ENCODE data around the gene ATP2B1. TPM values are rescaled to one million over a fixed set of nuclear protein-coding genes. Genes with fewer than 3 reads are reported as not detected.

Gene ATP2B1
- total and polyA plus RNA-seq, 3 donors from 2014 or later: 32.1 to 142 (median 98.7) TPM

- no peak for DNase-seq
- 58 to 76% methylated on average over 2 of the region's 2 CpGs for WGBS, 2 donors
- Histone ChIP-seq H3K27ac (no peak overlapping the region), H3K4me3 (no peak overlapping the region), H3K9me3 (no peaks in the 10 kb centered on the region), H3K27me3 (no peaks in the 10 kb centered on the region), H3K36me3 (ENCODE audit: low read depth, missing control alignments) (no peaks in the 10 kb centered on the region), H3K4me1 (peaks cover 15% of the 10 kb centered on the region)
- TF ChIP-seq CTCF (IDR thresholded peaks at IDR 0.05) (no peak), POLR2A (IDR thresholded peaks at IDR 0.05) (no peak)
- intact Hi-C loops (cut with DNase I; ENCODE audit: low total_unique reads): no loop called here
Measured at GRCh38 chr12:89695100-89695499, 13.5 kb downstream of the ATP2B1 start.

GRCh38 chr12:89694542-89694941 is 14.1 kb downstream of the ATP2B1 start:
- peaks cover 15% of the 10 kb centered on the region for H3K4me1 ChIP-seq

GRCh38 chr12:89693639-89694202 is 14.9 kb downstream of the ATP2B1 start:
- no peak overlapping the region for H3K4me3 ChIP-seq
- H3K27me3 ChIP-seq: no peaks in the 10 kb centered on the region
- TF ChIP-seq POLR2A (IDR thresholded peaks at IDR 0.05): no peak
- TF ChIP-seq CTCF (IDR thresholded peaks at IDR 0.05): no peak
- DNase-seq: no peak
- intact Hi-C loops (cut with DNase I; ENCODE audit: low total_unique reads): no loop called here
- WGBS, 2 donors: 54 to 70% methylated on average over 3 of the region's 3 CpGs
- peaks cover 15% of the 10 kb centered on the region for H3K4me1 ChIP-seq
- H3K9me3 ChIP-seq: no peaks in the 10 kb centered on the region
- H3K27ac ChIP-seq: peak overlapping the region; percentile 26 to 41
- H3K36me3 ChIP-seq (ENCODE audit: low read depth, missing control alignments): no peaks in the 10 kb centered on the region

More at GRCh38 chr12:89694542-89694941, 14.1 kb downstream of the ATP2B1 start:
- no peaks in the 10 kb centered on the region for H3K27me3 ChIP-seq
- no peaks in the 10 kb centered on the region for H3K36me3 ChIP-seq (ENCODE audit: low read depth, missing control alignments)
- H3K4me3 ChIP-seq: no peak overlapping the region
- TF ChIP-seq CTCF (IDR thresholded peaks at IDR 0.05): no peak
- intact Hi-C loops (cut with DNase I; ENCODE audit: low total_unique reads): no loop called here
- no peak for DNase-seq
- WGBS, 2 donors: 87 to 93% methylated on average over 5 of the region's 5 CpGs
- no peak overlapping the region for H3K27ac ChIP-seq
- H3K9me3 ChIP-seq: no peaks in the 10 kb centered on the region

- Histone ChIP-seq H3K27ac (no peak overlapping the region), H3K4me3 (no peak overlapping the region), H3K27me3 (no peaks in the 10 kb centered on the region), H3K9me3 (no peaks in the 10 kb centered on the region), H3K36me3 (ENCODE audit: low read depth, missing control alignments) (no peaks in the 10 kb centered on the region), H3K4me1 (peaks cover 15% of the 10 kb centered on the region)
- intact Hi-C loops (cut with DNase I; ENCODE audit: low total_unique reads): no loop called here
- 60 to 68% methylated on average over 1 of the region's 1 CpG for WGBS, 2 donors
- DNase-seq: no peak
- TF ChIP-seq POLR2A (IDR thresholded peaks at IDR 0.05): no peak
- TF ChIP-seq CTCF (IDR thresholded peaks at IDR 0.05): no peak
Measured at GRCh38 chr12:89692439-89692838, 16.2 kb downstream of the ATP2B1 start.

GRCh38 chr12:89691659-89692058 is 17.0 kb downstream of the ATP2B1 start:
- Histone ChIP-seq H3K27me3 (no peaks in the 10 kb centered on the region), H3K36me3 (ENCODE audit: low read depth, missing control alignments) (no peaks in the 10 kb centered on the region), H3K9me3 (no peaks in the 10 kb centered on the region), H3K4me1 (peaks cover 15% of the 10 kb centered on the region), H3K27ac (no peak overlapping the region), H3K4me3 (no peak overlapping the region)
- intact Hi-C loops (cut with DNase I; ENCODE audit: low total_unique reads): no loop called here
- no peak for DNase-seq
- TF ChIP-seq CTCF (IDR thresholded peaks at IDR 0.05) (no peak), POLR2A (IDR thresholded peaks at IDR 0.05) (no peak)
- 86 to 93% methylated on average over 1 of the region's 1 CpG for WGBS, 2 donors
